Thyroid gland (tissue), 4 donors: Measurements from ENCODE around the gene IL1R1.

Source experiments
- CTCF ChIP-seq, 6 experiments: fragments of 200-600 bp in 3 of 6; fragments of 450-650 bp in 3 of 6; sonication (generic) in 3 of 6; IDR thresholded peaks; one replicate each; pipeline ENCODE4 v1.5.1; 2016 to 2019; ENCODE audit warnings: antibody characterized with exemption in 6 of 6, mild to moderate bottlenecking in 2 of 6, inconsistent platforms in 1 of 6, moderate library complexity in 1 of 6
- POLR2A ChIP-seq, 2 donors: fragments of 450-650 bp; IDR thresholded peaks; one replicate each; pipeline ENCODE4 v1.6.1; 2017; ENCODE audit warnings: antibody characterized with exemption in 2 of 2, mild to moderate bottlenecking in 2 of 2, moderate library complexity in 1 of 2

GRCh38 chr2:102111823-102112222 is 30.7 kb upstream of the IL1R1 start:
- TF ChIP-seq CTCF (IDR thresholded peaks at IDR 0.05) (no peak), POLR2A (IDR thresholded peaks at IDR 0.05) (no peak)
